ENCODE measurements around the gene CDK5RAP1. TPM values are rescaled to one million over a fixed set of nuclear protein-coding genes. Genes with fewer than 3 reads are reported as not detected.

Gene CDK5RAP1
- total and polyA plus RNA-seq, 2 of the 4 experiments (the other 2 are of a cell fraction) = 23.9 to 28.1 TPM

- no TSS peak for BruUV-seq (replicated peaks)
- H2BK15ac ChIP-seq (ENCODE audit: low read depth, low read length) = no peak overlapping the region
- ChIA-PET POLR2A (ENCODE audit: unreplicated experiment) (no interaction called here), CTCF (no interaction called here)
- H3K36me3 ChIP-seq (ENCODE audit: control insufficient read depth, insufficient read depth, low read length) = peaks cover 7% of the 10 kb centered on the region
- no peak overlapping the region for H3K4ac ChIP-seq (ENCODE audit: low read depth, low read length)
- H3K27ac ChIP-seq (ENCODE audit: insufficient read depth, low read length) = no peak overlapping the region
- H3K14ac ChIP-seq (replicated peaks; ENCODE audit: low read depth, low read length) = no peak overlapping the region
- H3K27me3 ChIP-seq (ENCODE audit: control insufficient read depth, insufficient read depth, low read length) = no peaks in the 10 kb centered on the region
- WGBS, 2 experiments (ENCODE audit: extremely low coverage in 2 of 2, insufficient read length in 1 of 2) = no CpG with 5 or more reads among the region's 2 CpGs
- intact Hi-C loops (cut with micrococcal nuclease) (no loop called here), in situ Hi-C loops (cut with MboI; ENCODE audit: low sequenced_read_pairs) (no loop called here), dilution Hi-C loops (cut with HindIII; ENCODE audit: low sequenced_read_pairs, unreplicated experiment) (no loop called here)
- no peak overlapping the region for H2AK5ac ChIP-seq (ENCODE audit: low read depth, low read length)
- H2BK120ac ChIP-seq (ENCODE audit: low read depth, low read length) = no peak overlapping the region
- H2BK5ac ChIP-seq (ENCODE audit: low read depth, low read length, poor library complexity, severe bottlenecking) = no peak overlapping the region
- peaks cover 3% of the 10 kb centered on the region; the same call in 1 of the 2 replicates for H3K9me3 ChIP-seq (ENCODE audit: control insufficient read depth, insufficient read depth, low read length)
- no peak overlapping the region for H2AFZ ChIP-seq (replicated peaks; ENCODE audit: low read length, poor library complexity)
- no peak overlapping the region for H4K91ac ChIP-seq (ENCODE audit: insufficient read depth, low read depth, low read length)
- no peak overlapping the region for H3K9ac ChIP-seq (ENCODE audit: low read depth, low read length)
- DNase-seq (no peak), ATAC-seq (ENCODE audit: low read depth) (no peak)
- peaks cover 15% of the 10 kb centered on the region for H3K4me1 ChIP-seq (ENCODE audit: control insufficient read depth, insufficient read depth, low read length)
- H4K20me1 ChIP-seq (ENCODE audit: insufficient read depth, low read length) = no peaks in the 10 kb centered on the region; the same call in 1 of the 2 replicates
- H3K4me3 ChIP-seq (ENCODE audit: insufficient read depth, low read depth, low read length) = no peak overlapping the region
- H3K18ac ChIP-seq (ENCODE audit: low read depth, low read length) = no peak overlapping the region
- peaks cover 14 to 49% of the 10 kb centered on the region in 2 experiments for H3K79me1 ChIP-seq (ENCODE audit: low read depth in 1 of 2, low read length in 2 of 2)
- H4K8ac ChIP-seq (ENCODE audit: low read depth in 2 of 2, low read length in 2 of 2) = no peak overlapping the region
- H4K5ac ChIP-seq (ENCODE audit: low read depth, low read length) = no peak overlapping the region
- H3K4me2 ChIP-seq (ENCODE audit: low read depth, low read length) = no peak overlapping the region
- H2AK9ac ChIP-seq (replicated peaks; ENCODE audit: low read depth, low read length, poor library complexity) = no peak overlapping the region
- no peak overlapping the region for H2BK20ac ChIP-seq (ENCODE audit: low read depth, low read length)
- peaks cover 15% of the 10 kb centered on the region for H3K9me1 ChIP-seq (ENCODE audit: insufficient read depth, low read length)
- TF ChIP-seq CTCF (conservative IDR thresholded peaks at IDR 0.05; ENCODE audit: low read depth, low read length) (no peak), CHD1 (IDR thresholded peaks at IDR 0.05; ENCODE audit: low read depth, low read length) (no peak), POLR2A (IDR thresholded peaks at IDR 0.05; ENCODE audit: low read depth, low read length) (no peak), CEBPB (IDR thresholded peaks at IDR 0.05; ENCODE audit: low read depth, low read length) (no peak), MAZ (IDR thresholded peaks at IDR 0.05; ENCODE audit: borderline replicate concordance, low read depth, low read length) (no peak), RCOR1 (IDR thresholded peaks at IDR 0.05; ENCODE audit: insufficient replicate concordance, low read length) (no peak), RAD21 (IDR thresholded peaks at IDR 0.05; ENCODE audit: low read length) (no peak), NFE2L2 (IDR thresholded peaks at IDR 0.05; ENCODE audit: low read depth, low read length) (no peak), MAFK (IDR thresholded peaks at IDR 0.05; ENCODE audit: low read depth, low read length) (no peak)
- TF ChIP-seq, protein P1, sequence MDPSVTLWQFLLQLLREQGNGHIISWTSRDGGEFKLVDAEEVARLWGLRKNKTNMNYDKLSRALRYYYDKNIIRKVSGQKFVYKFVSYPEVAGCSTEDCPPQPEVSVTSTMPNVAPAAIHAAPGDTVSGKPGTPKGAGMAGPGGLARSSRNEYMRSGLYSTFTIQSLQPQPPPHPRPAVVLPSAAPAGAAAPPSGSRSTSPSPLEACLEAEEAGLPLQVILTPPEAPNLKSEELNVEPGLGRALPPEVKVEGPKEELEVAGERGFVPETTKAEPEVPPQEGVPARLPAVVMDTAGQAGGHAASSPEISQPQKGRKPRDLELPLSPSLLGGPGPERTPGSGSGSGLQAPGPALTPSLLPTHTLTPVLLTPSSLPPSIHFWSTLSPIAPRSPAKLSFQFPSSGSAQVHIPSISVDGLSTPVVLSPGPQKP (IDR thresholded peaks at IDR 0.05; ENCODE audit: borderline replicate concordance, low read depth, low read length) = no peak
- TF ChIP-seq, protein P2, sequence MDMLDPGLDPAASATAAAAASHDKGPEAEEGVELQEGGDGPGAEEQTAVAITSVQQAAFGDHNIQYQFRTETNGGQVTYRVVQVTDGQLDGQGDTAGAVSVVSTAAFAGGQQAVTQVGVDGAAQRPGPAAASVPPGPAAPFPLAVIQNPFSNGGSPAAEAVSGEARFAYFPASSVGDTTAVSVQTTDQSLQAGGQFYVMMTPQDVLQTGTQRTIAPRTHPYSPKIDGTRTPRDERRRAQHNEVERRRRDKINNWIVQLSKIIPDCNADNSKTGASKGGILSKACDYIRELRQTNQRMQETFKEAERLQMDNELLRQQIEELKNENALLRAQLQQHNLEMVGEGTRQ (IDR thresholded peaks at IDR 0.05; ENCODE audit: low read depth, low read length) = no peak
- no peak overlapping the region for H3K56ac ChIP-seq (ENCODE audit: extremely low read depth, insufficient read depth, low read length)
- H3K23ac ChIP-seq (ENCODE audit: low read depth, low read length) = no peak overlapping the region
Measured at GRCh38 chr20:33404281-33404680, 3.0 kb upstream of the CDK5RAP1 start.

Measured in IMR-90 (cell line).